HG03432 (cell line): Measurements from ENCODE around the gene FRMD5.
A peak's percentile ranks its signal among the peaks of the same experiment; 100 is the strongest.

Source experiments
- ATAC-seq: cut with Tn5 transposase; IDR thresholded peaks from one replicate; pipeline ENCODE4 v1.9.1; 2021; ENCODE audit warnings: mild to moderate bottlenecking, moderate library complexity; ENCODE audit not compliant: unreplicated experiment

Gene FRMD5

DNA sequence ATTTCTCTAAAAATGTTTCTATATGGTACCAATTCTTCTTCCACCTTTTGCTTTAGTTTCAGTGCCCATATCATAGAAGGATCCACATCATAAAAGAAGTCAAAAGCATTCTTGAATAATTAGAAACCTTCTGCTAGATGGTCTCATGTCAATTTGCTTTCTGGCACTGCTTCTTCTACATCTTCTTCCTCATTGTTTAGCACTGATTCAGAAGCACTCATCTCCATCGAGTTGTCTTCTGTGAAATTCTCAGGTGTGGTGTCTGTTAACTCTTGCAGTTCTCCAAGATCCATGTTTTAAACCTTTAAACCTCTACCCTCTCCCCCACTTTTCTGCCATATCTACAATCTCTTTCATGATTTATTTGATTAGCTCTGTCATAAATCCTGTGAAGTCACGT lies 213.5 kb downstream of the FRMD5 start:
- no peak for ATAC-seq

DNA sequence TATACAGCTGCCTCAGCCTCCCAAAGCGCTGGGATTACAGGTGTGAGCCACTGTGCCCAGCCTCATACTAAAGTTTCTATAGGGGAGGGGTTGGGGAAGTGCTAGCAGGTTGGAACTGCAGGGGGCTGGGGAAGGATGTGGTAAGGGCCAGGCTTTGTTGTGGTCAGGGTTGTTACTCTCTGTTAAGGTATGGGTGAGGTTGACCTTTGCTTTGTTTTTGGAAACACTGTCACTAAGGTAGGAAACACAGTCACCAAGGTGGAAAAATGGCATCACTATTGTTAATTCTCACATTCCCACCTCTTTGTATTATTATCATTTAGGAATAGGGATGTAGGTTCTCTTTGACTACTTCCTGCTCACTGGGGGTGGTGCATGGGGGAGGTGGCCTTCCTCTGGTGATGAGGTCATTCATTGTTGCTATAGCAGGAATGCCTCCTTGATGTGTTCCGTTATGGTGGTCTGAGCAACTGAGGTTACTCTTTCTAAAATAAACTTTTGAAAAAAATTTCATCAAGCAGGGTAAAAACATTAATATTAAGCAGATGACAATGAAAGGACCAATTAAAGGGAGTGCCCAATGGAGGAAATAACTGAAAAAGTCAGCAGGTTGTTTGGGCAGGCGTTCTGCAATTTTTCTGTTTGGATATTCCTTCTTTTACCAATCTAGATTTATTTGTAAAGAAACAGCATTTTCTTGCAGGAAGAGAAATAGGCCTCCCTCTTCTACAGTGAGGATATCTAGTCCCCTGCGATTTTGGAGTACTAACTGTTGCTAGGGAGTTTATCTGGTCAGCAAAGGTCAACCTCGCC lies 217.8 kb downstream of the FRMD5 start:
- ATAC-seq: peak; percentile 57

DNA sequence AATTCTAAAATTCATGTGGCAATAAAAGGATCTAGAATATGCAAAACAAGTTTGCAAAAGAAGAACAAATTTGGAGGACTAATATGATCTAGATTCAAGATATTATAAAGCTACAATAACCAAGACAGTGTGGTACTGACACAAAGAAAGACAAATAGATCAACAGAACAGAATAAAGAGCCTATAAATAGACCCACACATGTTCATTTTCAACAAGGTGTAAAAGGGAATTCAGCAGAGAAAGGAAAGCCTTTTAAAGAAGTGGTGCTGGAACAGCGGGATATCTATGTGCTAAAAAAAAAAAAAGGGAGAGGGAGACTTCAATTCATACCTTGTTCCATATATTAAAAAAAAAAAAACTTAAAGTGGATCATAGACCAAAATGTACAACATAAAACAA lies 219.3 kb downstream of the FRMD5 start:
- no peak for ATAC-seq

DNA sequence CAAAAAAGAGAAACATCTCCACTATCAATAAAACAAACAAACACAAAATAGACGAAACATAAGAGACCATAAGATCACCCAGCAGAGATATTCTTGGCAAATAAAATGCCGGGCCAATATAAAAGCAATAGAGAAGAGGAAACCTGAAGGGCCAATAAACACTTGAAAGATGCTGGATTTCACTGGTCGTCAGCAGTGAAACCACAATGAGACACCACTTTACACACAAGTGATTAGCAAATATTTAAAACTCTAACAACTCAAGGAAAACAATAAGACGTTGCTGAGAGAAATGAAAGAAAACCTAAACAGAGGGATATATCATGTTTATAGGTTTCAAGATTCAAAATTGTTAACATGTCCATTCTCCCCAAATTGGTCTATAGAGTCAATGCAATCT lies 219.7 kb downstream of the FRMD5 start:
- ATAC-seq: no peak

DNA sequence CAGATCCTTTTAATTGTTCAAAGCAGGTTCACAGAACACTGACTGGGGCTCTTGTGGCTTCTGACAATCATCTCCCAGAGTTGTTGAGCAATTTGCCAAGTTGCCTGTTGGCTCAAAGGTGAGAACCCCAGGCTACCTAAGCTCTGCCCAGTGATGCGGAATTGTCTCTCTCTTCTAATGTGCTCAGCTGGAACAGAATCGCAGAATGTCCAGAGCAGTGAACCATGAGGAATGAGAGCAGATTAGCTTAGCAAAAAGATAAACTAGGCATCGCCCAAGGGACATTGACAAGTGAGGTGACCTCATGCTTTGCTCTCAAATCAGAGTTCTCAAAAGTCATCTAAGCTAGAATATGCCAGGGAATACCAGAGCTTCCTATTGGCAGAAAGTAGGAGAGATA lies 220.2 kb downstream of the FRMD5 start:
- ATAC-seq: no peak

DNA sequence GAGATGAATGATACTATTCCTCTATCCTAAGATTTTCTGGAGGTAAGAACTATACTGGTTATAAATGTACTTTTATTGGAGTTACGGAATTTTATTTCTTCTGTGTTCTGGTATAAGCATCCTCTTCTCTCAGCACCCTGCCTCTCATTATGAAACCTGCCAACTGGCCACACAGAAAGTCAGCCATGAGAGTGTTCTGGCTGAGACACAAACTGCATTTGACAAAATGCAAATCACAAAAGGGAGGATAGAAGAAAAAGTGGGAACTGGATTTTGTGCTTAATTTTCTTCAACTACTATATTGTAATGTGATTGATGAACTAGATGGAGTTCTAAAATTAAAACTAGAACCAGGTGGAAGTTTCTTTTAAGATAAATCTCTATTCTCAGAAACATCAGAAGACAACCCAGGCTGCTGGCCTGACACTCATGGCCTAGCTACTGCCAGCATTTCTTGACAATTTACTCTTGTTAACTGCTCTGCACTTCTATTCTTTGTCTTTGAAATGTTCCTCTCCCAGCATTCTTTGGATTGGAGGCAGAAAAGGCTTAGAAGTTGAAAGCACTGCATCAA lies 225.2 kb downstream of the FRMD5 start:
- no peak for ATAC-seq

DNA sequence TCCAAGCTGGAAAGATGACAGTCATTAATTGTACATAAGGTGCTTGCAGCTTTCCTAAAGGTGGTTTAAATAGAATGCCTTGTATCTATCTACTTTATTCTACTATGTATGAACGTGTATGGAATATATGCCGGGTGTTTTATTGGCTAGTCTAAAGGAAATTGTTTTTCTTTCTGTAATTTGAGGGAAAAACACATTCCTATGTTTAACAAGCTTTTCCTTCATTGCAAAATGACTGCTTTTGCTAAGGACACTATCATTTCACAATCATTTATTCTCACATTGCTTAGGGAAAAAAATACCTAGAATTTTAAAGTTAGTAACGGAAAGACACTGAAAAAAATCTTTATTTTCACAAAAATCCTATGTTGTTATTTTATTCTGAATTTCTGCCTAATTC lies 226.5 kb downstream of the FRMD5 start:
- no peak for ATAC-seq

DNA sequence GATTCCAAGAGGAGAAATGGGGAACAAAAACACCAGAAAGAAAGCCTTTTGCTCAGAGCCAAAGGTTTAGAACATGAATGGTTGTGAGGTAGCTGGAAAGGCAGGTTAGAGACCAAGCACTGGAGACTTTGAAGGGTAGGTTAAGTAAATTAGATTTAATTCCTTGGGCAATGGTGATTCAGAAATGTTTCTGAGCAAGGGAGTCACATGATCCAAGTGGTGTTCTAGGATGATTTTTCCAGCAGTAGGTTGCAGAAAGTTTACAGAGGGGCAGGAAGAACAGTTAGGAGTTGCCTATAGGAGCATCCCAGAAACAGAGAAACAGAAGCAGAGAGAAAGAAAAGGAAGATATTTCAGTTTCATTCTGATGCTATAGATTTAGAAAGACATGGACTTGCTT lies 228.4 kb downstream of the FRMD5 start:
- ATAC-seq: no peak

DNA sequence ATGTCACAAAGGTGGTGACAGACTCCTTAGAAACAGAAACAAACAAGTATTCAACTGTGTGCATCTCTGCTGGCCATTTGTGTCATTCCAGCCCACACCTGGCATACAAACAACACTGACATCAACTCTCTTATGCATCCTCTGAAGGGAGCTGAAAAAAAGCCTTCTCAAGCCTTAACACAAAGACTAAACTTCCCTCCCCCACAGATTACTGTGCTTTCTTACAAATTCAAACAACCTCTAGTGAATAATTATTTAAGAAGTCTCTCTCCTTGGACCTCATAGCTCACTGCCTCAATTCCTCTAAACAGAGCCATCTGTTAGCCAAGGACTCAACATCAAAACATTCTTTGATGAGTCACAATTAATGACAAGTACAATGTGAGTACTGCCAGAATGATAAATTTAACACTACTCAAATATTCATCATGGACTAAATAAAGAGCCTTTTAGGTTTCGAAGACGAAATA lies 236.2 kb downstream of the FRMD5 start:
- no peak for ATAC-seq

DNA sequence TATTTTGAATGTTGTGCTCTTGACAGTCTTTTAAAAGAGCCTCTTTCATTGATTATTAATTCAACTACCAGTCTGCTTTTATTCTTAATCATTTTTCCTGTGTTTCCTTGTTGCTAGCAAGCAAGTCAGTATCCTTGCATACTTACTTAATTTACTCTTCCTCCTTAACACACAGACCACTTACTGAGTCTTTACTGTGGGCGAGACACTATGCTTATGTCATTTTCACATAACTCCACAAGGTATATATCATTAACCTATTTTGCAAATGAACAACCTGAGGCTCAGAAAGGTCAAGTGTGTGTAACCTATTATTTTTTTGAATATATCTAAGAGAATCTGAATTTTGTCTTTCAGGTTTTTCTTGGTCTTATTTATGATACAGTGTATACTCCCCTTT lies 237.3 kb downstream of the FRMD5 start:
- no peak for ATAC-seq

DNA sequence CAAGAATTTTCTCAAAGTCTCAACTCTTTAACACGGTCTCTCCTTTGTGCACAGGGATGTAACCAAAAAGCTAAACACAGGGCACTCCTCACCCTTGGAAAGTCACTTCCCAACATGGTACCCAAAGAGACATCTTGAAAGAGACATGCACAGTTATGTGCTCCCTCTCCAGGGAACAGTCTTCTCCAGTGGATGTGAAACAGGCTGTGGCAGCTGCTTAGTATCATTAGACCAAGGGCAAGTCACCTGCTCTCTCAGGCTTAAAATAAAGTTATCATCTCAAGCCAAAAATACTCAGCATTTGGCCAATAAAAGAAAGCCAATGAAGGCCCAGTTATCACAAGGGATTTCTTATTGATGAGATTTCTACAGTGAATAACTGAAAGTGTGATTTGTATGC lies 239.9 kb downstream of the FRMD5 start:
- no peak for ATAC-seq

DNA sequence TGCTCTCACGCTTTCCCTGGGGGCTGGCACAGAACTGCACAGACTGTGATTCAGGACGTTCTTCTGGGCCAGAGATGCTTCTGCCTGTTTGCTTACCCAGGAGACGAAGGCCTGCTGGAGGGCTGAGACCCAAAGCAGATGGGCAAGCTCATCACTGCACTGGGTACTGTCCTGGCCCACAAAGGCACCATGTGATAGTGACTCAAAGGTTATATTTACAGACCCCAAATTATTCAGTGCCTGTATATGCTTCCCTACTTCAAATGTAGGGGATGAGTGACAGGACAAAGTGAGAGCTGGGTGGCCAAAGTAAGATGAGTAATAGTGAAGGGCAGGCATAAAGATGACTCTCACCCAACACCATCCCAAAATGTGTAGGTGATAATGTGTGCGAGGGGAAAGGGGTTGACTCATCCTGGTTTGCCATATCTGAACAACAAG lies 240.9 kb downstream of the FRMD5 start:
- no peak for ATAC-seq

DNA sequence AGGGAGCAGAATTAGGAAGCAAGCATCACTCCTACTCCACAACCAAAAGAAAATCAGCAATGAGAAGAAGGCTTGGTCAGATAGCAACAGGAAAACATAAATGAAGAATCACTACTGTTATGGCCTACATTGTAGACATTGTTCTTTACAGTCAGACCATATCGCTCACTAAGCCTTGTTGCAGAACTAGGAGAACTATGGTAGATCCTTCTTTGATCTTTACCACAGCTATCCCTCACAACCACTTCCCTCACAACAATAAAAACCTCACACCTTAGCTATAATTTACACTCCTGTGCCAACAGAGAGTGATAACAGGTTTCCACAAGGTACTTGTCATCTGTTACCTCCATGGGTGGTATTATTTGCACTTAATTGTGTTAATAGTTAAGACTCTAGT lies 241.7 kb downstream of the FRMD5 start:
- ATAC-seq: no peak

DNA sequence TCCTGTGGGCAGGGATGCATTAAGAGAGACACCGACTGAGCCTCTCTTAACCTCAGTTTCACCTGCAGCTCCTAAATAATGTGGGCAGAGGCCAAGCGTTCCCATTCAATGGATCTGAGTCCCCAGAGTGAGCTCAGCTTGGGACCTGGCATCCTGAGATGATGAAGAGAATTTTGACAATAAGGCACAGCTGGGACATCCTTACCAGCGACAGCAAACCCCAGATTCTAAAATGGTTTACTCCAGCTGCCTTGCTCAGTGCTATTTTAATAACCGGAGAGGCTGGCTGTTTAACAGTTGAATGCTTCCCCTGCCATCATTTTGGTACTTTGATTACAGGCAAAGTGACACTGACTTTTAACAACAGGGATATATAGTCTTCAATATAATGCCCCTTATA lies 244.5 kb downstream of the FRMD5 start:
- no peak for ATAC-seq

DNA sequence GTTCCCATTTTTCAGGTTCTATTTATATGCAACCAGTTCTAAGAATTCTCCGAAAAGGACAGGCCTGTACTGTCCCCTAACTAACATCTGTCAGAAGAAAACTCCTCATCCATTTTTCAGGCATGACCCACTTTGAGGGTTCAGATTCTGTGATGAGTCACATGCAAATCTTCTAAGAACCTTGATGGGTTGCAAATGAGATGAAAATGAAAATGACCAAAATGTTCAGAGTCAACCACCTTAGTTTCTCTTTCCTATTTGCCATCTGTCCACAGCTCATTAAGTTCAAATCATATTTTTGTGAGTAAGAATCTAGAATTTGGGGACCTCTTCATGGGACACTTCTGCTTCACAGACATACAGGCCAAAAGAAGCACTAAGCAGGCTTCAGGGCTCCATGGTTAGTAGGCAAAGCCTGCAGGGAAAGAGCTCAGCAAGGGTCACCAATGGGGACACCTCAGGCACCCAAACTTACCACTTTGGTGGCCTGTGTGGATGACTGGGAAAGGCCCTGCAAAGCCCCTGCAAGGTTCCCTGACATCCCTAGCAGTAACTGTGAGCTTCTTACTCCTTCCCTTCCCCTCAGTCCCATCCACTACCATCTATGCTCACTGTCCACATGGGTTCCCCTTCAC lies 246.3 kb downstream of the FRMD5 start:
- ATAC-seq: peak; percentile 80

DNA sequence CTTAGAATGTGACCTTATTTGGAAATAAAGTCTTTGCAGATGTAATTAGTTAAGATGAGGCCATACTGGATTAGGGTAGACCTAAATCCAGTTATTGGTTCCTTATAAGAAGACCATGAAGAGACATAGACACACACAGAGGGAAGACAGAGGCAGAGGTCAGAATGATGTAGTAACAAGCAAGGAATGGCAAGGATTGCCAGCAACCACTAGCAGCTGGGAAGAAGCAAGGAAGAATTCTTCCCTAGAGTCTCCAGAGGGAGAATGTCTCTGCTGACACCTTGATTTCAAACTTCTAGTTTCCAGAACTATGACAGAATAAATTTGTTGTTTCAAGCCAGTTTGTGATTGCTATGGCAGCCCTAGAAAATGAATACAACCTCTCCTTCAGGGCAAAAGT lies 251.6 kb downstream of the FRMD5 start:
- ATAC-seq: no peak

DNA sequence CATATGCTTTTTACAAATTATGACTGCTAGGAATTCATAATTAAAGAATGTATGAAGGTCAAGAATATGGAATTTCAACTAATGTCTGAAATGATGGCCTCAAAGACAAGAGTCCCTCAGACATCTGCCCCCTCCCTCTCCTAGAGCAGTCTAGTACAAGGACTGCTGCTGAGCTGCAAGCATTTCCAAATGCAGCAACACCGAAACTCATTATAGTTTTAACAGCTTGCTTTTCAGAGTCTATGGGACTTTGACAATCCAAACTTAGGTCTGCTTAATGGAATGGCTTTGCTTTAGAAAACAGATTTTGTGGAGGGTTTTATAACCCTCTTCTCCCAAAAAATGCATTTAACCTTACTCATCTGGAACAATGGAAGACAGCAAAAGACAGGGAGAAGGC lies 252.9 kb downstream of the FRMD5 start:
- no peak for ATAC-seq

DNA sequence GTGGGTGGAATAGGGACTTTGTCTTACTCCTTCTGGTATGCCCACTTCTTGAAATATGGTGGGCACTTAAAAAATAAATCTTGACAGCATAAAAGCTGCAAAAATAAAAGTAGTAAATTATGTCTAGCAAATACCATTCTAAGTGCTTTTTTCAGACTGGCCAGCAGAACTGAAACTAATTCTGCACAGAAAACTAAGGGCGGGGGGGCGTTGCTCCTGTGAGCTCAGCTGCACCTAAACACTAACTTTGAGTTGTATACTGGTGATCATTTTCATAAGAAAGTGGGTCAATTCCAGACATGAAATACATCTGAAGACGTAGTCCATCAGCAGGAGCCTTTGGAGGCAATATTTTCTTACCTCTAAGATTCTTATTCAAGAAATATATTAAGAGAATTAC lies 253.5 kb downstream of the FRMD5 start:
- ATAC-seq: peak; percentile 65

DNA sequence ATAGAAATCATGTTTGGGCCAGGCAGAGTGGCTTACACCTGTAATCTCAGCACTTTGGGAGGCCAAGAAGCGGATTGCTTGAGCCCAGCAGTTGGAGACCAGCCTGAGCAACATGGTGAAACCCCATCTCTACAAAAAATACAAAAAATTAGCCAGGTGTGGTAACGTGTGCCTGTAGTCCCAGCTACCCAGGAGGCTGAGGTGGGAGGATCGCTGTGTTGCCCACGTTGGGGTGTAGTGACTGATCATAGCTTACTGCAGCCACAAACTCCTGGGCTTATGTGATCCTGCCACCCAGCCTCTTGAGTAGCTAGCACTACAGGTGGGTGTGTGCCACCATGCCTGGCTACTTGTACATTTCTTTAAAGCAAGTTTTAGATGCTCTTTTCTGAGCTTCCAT lies 254.0 kb downstream of the FRMD5 start:
- ATAC-seq: no peak

DNA sequence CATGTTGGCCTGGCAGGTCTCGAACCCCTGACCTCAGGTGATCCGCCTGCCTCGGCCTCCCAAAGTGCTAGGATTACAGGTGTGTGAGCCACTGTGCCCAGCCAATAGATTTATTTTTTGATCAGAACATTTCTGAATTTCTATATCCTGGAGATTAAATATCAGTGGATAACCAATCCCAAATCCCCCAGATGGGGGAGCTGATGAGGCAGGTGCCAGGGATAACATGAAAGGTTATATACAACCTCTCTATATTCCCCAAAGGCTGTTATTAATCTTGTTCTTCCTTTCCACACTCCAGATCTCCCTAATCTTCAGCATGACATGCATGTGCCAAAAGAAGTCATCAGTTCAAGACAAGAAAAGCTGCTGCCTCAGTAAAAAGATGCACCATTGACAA lies 256.0 kb downstream of the FRMD5 start:
- no peak for ATAC-seq

DNA sequence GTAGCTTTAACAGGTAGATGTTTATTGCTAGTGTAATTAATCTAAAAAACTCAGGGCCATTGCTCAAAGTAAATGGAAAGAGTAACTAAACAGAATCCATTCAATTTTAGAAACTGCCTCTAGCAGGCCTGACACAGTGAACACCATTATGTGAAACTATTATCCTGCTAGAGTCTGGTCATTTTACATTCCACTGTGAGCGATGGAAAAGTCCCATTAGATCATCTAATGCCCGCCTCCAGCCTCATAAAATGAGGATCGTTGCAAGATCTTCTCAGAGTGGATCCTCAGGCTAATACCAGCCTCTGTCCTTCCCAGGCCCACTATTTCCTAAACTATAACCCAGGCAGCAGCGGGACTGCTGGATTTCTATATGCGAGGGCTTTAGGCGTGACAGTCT lies 260.6 kb downstream of the FRMD5 start:
- ATAC-seq: no peak

DNA sequence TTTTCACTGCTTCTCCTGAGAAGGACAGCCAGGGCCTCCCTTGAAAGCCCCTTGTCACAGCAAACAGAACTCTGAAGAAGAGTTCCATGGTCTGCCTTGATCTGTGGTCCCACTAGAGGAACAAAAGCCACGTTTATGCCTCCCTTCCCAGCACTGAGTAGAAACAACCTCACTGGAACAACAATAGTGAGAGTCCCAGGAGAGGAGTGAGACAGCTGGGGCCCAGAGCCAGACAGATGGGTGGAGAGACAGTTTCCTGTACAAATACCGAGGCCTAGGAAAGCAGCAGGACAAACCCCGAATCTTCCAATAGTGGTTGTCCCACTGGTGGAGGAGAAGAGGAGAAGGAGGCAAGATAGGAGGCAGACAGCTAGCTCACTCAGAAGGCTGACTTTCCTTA lies 262.2 kb downstream of the FRMD5 start:
- ATAC-seq: no peak
